NCI-H345 (cell line): ENCODE measurements around the gene GATAD2B.
"Not testable (repeated sequence)": the region's sequence is repeated elsewhere in the genome, so short reads cannot be mapped to it uniquely, and the experiment has no call there.

Experiments
- DNase-seq: peaks from one replicate; lab custom pipeline; 2025; lab: John Stamatoyannopoulos, UW

Gene GATAD2B

GRCh38 chr1:153778051-153778823 is 144.5 kb downstream of the GATAD2B start:
- DNase-seq = no peak

GRCh38 chr1:153777648-153778047 is 145.1 kb downstream of the GATAD2B start:
- no peak for DNase-seq

DNA sequence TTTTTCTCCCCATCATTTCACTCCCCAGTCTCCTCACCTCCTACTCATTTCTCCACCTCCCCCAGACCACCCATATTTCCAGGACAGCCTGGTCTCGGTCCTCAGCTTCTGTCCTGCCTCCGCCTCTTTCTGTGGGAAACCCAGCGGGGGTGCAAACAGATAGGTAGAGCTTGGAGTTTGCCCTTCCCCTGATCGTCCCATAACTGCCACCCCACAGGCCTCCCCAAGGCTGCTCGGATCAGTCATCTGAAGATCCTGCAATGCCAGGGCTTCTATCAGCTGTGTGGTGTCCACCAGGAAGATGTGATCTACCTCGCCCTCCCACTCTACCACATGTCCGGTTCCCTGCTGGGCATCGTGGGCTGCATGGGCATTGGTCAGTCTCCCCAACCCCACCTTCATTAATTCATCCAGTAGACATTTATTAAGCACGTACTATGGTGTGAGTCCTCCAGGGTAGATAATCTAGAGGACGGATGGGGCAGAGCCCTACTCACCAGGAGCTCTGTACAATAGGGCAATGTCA is 145.9 kb downstream of the GATAD2B start:
- no peak for DNase-seq

DNA sequence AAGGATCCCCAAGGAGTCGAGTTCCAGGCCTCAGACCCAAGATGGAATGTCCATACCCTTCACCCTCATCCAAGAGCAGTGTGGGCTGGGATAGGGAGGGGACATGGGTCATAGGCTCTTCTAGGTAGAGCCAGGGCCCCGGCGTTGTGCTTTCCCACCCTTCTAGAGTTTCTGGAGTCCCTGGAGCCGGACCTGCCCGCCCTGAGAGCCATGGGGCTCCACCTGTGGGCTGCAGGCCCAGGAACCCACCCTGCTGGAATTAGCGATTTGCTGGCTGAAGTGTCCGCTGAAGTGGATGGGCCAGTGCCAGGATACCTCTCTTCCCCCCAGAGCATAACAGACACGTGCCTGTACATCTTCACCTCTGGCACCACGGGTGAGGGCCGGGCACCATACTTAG is 146.4 kb downstream of the GATAD2B start:
- no peak for DNase-seq

GRCh38 chr1:153775458-153776327 is 147.1 kb downstream of the GATAD2B start:
- DNase-seq = peak; percentile 97

GRCh38 chr1:153774780-153775457 is 147.9 kb downstream of the GATAD2B start, which contains the start of gene SLC27A3:
Gene SLC27A3 (plus strand): TSS chr1:153775407. CDS start chr1:153775498, 91 bp downstream.
- DNase-seq = peak; percentile 96

DNA sequence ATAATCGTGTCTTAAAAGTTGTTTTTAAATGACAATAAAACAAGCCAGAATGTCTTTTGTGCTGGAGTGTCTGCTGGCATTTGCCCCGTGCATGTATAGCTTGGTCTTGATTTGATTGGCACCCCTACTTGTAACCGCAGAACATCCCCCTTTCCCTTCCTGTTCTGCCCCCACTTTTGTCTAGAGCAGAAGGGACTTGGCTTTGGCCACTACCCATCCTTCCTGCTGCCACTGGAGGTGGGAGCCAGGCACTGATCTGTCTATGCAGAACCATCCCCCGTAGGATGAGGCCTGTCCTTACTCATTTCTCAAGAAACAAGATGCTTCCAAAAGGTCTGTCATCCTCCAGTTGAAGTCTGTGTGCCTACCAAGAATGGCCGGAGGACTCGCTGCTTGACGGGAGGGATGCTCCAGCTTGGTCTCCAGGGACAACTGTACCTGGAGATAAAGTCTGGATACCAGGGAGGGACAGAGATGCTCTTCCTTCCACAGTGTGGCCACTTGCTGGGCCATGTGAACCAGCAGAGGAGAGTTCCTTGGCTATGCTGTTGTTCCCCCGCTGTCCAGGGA is 148.7 kb downstream of the GATAD2B start:
- no peak for DNase-seq

DNA sequence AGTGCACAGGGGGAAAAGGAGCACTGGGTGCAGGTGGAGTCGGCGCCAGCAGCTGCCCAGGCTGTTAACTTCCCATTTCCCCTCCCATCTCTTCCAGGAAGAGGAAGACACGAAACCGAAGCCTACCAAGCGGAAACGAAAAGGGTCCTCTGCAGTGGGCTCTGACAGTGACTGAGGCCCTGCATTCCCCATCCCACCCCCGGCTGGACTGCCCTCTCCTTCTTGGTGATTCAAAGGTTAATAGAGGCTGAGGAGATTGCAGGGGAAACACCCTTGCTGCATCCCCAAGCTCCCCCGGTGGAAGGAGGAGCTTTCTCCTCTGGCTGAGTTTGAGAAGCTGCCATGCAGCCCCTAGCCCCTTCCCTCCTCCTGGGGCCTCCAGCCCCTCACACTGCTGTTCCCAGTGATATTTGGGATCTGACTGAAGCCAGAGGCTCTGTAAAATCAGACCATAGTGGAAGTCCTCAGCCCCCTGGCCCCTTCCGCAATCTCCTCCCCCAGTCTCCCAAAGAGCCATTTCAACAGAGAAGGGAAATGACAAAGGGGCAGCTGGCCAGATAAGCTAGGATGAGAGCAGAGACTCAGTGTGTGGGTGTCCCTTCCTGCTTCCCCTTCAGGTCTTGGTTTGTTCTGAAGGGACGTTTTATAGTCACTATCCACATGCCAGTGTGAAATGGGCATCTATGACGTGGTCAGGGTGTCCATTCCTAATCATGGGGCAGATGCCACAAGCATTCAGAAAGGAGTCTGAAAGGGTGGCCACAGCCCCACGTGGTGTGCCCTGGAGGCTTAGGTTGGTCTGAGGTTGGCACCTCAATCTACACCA is 149.5 kb downstream of the GATAD2B start:
- no peak for DNase-seq

- no peak for DNase-seq
Measured at GRCh38 chr1:153771841-153772593, 150.8 kb downstream of the GATAD2B start.

DNA sequence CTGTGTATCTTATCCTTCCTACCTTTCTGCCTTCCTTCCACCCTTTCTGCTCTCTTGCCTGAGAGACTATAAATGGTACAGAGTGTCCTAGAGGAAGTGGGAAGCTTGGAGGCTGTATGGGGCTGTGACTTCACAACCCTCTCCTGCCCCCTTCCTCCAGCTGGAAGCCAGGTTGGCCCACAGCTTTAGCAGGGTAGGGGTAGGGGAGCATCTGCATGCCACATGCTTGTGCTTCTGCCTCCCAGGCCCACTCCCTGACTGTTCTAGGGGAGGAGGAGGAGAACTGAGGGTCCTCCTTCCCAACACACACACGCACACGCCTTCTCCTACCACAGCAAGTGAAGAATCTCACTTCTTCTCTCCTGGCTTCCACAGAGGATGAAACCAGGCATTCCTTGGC is 151.5 kb downstream of the GATAD2B start:
- no peak for DNase-seq

DNA sequence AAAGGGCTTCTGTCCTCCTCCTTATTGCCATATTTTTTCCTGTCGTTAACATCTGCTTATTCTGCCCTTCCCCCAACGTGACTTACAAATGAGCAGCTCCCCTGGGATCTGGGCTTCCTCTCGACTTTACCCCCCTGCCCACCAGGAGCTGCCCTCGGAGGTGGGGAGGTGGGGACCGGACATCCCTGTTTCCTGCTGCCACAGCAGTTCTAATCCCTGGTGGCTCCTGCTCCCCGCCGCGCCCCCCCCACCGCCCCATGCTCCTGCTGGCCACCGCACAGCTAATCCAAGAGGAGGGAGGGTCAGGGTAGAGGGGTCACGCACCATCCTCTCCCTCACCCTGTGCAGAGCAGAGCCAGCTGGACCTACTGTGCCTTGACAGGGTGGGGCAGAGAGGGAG is 152.0 kb downstream of the GATAD2B start:
- no peak for DNase-seq

DNA sequence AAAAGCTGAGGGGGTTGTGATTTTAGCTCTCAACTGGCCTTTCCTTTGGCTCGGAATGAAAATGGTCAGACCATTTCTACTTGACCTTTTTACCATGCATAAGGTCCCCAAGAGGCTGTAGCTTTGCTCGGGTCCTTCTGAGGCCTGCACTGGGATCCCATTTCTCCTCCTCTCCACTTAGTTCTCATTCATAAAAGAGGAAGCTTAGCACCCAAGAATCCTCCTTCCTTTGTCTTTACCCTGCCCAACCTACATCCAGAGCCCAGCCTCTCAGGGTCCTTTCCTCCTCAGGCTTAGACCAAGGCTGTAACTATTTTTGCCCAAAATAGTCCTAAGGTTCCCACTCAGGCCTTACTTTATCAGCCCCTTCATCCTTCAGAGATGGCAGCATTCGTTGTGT is 153.6 kb downstream of the GATAD2B start:
- no peak for DNase-seq

- DNase-seq = no peak
Measured at GRCh38 chr1:153768316-153769181, 154.2 kb downstream of the GATAD2B start.

DNA sequence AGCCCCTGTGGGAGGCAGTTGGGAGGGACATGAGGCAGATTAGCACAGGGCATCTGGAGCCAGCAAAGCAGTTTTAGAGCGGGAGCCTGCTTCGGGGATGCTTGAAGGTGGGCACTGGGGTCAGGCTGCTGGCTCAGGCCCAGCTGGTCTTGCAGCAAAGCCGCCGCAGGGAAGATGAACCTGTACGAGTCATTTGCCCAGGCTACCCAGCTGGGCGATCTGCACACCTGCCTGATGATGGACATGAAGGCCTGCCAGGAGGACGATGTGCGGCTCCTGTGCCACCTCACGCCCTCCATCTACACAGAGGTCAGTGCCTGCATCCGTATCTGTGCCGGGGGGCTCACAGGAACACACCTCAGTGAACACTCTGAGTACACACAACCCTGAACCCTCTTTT is 155.3 kb downstream of the GATAD2B start:
- DNase-seq = no peak

DNA sequence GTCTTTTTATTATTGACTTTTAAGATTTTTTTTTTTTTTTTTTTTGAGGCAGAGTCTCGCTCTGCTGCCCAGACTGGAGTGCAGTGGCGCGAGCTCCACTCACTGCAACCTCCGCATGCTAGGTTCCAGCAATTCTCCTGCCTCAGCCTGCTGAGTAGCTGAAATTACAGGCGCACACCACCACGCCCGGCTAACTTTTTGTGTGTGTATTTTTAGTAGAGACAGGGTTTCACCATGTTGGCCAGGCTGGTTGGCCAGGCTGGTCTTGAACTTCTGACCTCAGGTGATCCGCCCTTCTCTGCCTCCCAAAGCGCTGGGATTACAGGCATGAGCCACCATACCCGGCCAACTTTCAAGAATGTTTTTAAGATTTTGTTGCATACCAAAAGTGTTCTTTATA is 156.1 kb downstream of the GATAD2B start:
- DNase-seq = not testable (repeated sequence)

- no peak for DNase-seq
Measured at GRCh38 chr1:153764310-153764709, 158.5 kb downstream of the GATAD2B start.

DNA sequence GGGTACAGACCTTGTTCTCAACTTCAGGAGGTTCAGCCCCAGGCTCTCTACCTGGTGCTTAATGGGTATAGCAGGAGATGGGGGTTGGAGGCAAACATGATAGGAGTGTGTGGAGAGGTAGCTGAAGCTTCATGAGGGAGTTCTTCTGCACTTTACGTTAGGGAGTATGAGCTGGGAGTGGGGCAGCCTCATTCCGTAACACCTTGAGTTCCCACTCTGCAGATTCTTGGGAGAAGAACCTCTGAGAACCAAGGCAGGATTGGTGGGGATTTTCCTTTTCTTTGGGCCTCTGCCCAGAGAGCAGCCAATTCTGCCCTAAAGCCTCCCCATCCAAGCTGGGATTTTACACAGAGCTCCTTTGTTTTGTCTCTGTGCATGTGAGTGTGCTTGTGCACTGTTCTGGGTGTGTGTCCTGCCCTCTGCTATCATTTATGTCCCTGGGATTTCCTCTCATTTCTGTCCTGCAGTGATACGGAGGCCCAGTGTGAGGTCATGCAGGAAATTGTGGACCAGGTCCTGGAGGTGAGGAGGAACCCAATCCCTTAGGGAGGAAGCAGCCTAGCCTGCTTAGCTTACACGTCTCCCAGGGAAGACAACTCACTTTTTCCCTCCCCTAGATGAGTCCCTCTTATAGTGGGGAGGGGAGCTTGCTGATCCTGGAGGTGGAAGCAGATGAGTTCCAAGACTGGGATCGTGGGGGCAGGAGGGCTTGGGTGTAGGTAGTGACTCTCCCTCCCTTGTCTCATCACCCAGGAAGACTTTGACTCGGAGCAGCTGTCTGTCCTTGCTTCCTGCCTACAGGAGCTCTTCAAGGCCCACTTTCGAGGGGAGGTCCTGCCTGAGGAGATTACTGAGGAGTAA is 159.2 kb downstream of the GATAD2B start:
- no peak for DNase-seq

GRCh38 chr1:153760440-153760839 is 162.3 kb downstream of the GATAD2B start:
- no peak for DNase-seq
